GM12891 (cell line): ENCODE measurements around the gene EYA4.

Source experiments
- PAX5 ChIP-seq: IDR thresholded peaks from 2 replicates; pipeline ENCODE4 v1.6.1; 2011; ENCODE audit warnings: low read length, moderate library complexity, mild to moderate bottlenecking; ENCODE audit not compliant: insufficient read depth, severe bottlenecking
- POLR2A ChIP-seq: IDR thresholded peaks from 2 replicates; pipeline ENCODE4 v1.6.1; 2011; ENCODE audit warnings: low read depth, low read length, control low read depth
- POLR2AphosphoS5 ChIP-seq: IDR thresholded peaks from 2 replicates; pipeline ENCODE4 v1.6.1; 2011; ENCODE audit warnings: low read depth, low read length, control low read depth
- POU2F2 ChIP-seq: IDR thresholded peaks from 2 replicates; pipeline ENCODE4 v1.6.1; 2011; ENCODE audit warnings: low read depth, mild to moderate bottlenecking, control low read depth, low read length, moderate library complexity
- SPI1 ChIP-seq: IDR thresholded peaks from 2 replicates; pipeline ENCODE4 v1.6.1; 2011; ENCODE audit warnings: low read depth, low read length, control low read depth
- TAF1 ChIP-seq: IDR thresholded peaks from 2 replicates; pipeline ENCODE4 v1.6.1; 2011; ENCODE audit warnings: low read depth, low read length, control low read depth

- TF ChIP-seq POLR2A (no peak), TAF1 (no peak), POLR2AphosphoS5 (no peak), PAX5 (no peak), SPI1 (no peak), POU2F2 (no peak)
Observed at GRCh38 chr6:133291671-133292070, 50.5 kb downstream of the EYA4 start.
